AG09319 (cell line): Measurements from ENCODE around the gene GYG2.
"Not testable (repeated sequence)": the region's sequence is repeated elsewhere in the genome, so short reads cannot be mapped to it uniquely, and the experiment has no call there.

Source experiments
- DNase-seq: peaks from one replicate; pipeline ENCODE4 v3.0.0-alpha.2; 2010; ENCODE audit warnings: low read depth; ENCODE audit errors: extremely low read depth
- CTCF ChIP-seq: IDR thresholded peaks from 2 replicates; pipeline ENCODE4 v1.5.1; 2011; ENCODE audit warnings: low read depth, mild to moderate bottlenecking, inconsistent platforms, low read length, moderate library complexity

Gene GYG2

GRCh38 chrX:2828344-2828958 lies at the start of gene GYG2:
Gene GYG2, plus strand, starts transcription at chrX:2828930. Its CDS starts 1,259 bp downstream, at chrX:2830189.
- DNase-seq = no peak
- no peak for TF ChIP-seq CTCF

- DNase-seq = not testable (repeated sequence)
Measured at GRCh38 chrX:2780472-2781225, 48.1 kb upstream of the GYG2 start.

GRCh38 chrX:2781226-2781571 lies 47.5 kb upstream of the GYG2 start:
- DNase-seq = no peak
- no peak for TF ChIP-seq CTCF

- no peak for TF ChIP-seq CTCF
- no peak for DNase-seq
Measured at GRCh38 chrX:2781698-2782097, 47.0 kb upstream of the GYG2 start.

GRCh38 chrX:2782171-2782570 lies 46.6 kb upstream of the GYG2 start:
- DNase-seq = no peak
- no peak for TF ChIP-seq CTCF

- TF ChIP-seq CTCF = no peak
- no peak for DNase-seq
Measured at GRCh38 chrX:2782778-2783177, 46.0 kb upstream of the GYG2 start.

GRCh38 chrX:2784026-2784425 lies 44.7 kb upstream of the GYG2 start:
- no peak for DNase-seq
- TF ChIP-seq CTCF = no peak

- DNase-seq = no peak
- TF ChIP-seq CTCF = no peak
Measured at GRCh38 chrX:2785538-2785937, 43.2 kb upstream of the GYG2 start.
